ENCODE data around the gene FLOT2.
A peak's percentile ranks its signal among the peaks of the same experiment; 100 is the strongest.

The FLOT2 gene

DNA sequence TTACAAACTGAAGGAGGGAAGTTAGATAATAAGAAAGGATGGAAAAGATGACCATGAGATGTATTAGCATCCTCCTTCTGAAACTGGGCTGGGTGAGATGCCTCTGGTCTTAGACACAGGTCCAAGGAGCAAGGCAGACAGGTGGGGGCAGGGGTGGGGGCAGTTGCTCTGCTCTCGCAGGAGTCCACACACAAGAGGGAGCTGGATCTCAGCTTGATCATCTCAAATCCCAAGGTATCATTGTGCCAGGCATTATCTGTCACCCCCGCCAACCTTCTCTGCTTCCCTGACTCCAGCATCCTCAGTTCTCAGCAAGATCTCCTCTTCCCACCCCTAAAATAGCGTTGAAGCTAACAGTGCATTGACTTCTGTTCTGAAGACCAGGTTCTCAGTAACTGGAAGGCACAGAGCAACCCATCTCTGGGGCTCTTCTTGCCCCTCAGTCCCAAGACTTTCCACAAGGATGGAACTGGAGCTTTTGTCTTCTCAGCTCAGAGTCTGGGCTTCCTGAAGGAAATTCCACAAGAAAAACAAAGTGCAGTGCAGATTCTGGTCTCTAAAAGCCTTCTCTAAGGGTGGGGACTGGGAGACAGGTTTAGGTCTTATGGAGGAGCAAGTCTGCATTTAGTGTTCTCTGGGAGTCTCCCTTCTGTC, 1.6 kb downstream of the FLOT2 start:
- TF ChIP-seq, protein P1, sequence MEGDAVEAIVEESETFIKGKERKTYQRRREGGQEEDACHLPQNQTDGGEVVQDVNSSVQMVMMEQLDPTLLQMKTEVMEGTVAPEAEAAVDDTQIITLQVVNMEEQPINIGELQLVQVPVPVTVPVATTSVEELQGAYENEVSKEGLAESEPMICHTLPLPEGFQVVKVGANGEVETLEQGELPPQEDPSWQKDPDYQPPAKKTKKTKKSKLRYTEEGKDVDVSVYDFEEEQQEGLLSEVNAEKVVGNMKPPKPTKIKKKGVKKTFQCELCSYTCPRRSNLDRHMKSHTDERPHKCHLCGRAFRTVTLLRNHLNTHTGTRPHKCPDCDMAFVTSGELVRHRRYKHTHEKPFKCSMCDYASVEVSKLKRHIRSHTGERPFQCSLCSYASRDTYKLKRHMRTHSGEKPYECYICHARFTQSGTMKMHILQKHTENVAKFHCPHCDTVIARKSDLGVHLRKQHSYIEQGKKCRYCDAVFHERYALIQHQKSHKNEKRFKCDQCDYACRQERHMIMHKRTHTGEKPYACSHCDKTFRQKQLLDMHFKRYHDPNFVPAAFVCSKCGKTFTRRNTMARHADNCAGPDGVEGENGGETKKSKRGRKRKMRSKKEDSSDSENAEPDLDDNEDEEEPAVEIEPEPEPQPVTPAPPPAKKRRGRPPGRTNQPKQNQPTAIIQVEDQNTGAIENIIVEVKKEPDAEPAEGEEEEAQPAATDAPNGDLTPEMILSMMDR (IDR thresholded peaks at IDR 0.05; ENCODE audit: extremely low read depth, missing control alignments), result no peak
- no peak for DNase-seq (ENCODE audit: low spot score)

DNA sequence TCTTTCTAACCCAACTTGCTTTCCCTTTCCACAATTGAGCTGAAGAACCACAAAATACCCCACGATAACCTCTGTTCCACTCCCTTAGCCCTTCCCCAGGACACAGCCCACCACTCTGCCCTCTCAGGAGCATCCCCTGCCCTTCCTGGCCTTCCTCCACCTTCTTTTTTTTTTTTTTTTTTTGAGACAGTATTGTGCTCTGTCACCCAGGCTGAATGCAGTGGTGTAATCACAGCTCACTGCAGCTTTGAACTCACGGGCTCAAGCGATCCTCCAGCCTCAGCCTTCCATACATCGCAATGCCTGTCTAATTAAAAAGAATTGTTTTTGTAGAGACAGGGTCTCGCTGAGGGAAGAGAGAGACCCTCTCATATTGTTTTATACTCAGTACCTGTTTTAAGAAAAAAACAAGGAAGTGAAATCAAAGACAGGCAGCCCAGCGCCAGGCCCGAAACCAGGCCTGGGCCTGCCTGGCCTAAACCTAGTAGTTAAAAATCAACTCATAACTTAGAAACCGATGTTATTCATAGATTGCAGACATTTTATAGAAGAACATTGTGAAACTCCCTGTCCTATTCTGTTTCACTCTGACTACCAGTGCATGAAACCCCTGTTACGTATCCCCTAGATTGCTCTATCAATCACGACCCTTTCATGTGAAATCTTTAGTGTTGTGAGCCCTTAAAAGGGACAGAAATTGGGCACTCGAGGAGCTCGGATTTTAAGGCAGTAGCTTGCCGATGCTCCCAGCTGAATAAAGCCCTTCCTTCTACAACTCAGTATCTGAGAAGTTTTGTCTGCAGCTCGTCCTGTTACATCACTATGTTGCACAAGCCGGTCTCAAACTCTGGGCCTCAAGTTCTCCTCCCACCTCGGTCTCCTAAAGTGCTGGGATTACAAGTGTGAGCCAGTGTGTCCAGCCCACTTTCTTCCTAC, 4.0 kb downstream of the FLOT2 start:
- peak; percentile 47 for DNase-seq (ENCODE audit: low spot score)

DNA sequence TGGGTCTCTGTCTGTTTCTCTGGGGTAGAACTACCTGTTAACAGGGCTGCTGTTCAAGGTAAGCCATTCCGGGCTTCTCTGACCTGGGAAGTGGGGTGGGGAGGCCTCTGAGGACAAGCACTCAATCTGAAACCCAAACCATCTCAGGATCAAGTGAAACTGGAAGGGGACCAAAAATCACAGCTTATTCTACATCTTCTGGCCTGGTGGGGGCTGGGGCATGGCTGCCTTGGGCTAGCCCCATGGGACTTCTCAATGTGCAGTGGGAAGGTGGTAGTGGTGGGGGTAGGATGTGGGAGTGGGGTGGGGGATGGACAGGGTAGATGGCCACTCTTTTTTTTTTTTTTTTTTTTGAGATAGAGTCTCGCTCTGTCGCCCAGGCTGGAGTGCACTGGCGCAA, 5.5 kb downstream of the FLOT2 start:
- TF ChIP-seq, protein P1 (IDR thresholded peaks at IDR 0.05; ENCODE audit: extremely low read depth, missing control alignments), result no peak
- peak; percentile 38 for DNase-seq (ENCODE audit: low spot score)

DNA sequence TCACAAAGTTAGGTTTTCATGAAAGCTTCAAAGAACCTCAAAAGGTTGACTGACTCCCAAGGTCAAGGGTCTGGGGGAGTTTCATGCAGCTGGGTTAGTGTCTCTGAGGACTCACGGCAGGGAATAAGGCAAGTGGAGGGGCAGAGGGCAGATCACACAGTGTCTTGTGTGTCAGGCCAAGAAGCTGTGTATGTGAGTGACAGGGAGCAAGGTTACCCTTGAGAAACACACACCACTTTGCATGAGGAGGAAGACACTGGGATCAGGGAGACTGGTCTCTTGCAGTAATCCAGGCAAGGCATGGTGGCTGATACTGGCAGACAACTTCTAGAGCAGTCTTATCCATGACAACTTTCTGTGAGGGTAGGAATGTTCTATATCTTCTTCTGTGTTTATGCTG, 6.3 kb downstream of the FLOT2 start:
- TF ChIP-seq, protein P1 (IDR thresholded peaks at IDR 0.05; ENCODE audit: extremely low read depth, missing control alignments), result no peak
- no peak for DNase-seq (ENCODE audit: low spot score)

DNA sequence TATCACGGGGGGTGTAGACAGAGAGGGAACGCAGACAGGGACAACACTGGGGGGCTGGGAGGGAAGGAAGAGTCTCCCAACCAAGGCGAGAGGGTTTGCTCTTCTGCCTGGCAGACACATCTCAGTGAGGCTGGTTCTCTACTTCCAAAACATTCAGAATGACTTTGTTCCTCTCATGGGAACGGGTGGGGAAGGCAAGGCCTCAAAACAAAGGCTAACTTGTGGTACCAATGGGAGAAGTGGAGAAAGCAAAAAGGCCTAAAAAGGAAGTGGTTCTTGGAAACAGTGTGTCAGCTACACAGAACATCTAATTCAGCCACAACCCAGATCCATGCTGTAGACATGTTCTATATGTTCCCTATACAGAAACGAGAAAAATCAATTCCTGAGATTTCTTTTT, 7.5 kb downstream of the FLOT2 start:
- TF ChIP-seq, protein P1 (IDR thresholded peaks at IDR 0.05; ENCODE audit: extremely low read depth, missing control alignments), result no peak
- no peak for DNase-seq (ENCODE audit: low spot score)

DNA sequence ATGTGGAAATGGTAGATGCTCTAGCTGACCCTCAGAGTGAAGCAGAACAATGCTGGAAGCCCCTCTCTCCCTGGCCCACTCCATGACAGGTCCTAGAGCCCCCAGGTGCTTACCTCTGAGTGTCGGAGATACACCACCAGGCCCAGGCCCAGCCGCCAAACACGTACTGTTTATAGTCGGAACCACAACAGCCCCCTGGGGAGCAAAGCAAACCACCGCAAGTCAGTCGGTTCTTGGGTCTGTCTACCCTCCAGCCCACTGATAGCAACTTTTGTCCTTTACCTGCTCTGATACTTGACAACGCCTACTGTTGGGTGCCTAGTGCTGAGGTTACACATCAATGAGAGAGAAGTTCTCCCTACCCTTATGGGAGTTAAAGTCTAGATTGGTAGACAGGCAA, 8.7 kb downstream of the FLOT2 start:
- DNase-seq (ENCODE audit: low spot score), result no peak
- TF ChIP-seq, protein P1 (IDR thresholded peaks at IDR 0.05; ENCODE audit: extremely low read depth, missing control alignments), result no peak

DNA sequence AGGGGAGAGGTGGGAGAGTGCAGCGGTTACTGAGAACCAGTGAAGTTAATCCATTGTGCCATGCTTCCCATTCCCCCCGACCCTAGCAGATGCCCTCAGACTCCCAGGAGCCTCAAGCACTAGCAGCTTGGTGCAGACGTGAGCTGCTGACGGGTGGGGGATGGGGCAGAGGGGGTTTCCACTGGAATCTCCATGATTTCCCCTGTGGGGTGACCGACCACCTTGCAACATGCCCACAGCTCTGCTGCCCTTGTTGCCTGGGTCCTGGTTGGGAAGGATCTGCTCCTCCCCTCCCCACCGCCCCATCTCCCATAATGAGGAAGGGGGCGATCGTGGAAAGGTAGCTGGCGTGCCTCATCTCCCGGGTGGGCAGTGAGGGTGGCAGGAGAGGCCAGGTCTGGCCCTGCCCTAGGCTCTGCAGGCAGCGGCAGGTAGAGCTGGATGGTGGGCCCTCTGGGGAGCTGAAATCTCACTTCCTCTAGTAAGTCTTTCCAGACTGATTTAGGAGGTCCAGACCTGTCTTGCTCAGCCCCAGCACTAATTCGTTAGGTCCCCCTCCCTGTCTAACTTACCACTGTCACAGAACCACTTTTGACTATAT, 9.6 kb downstream of the FLOT2 start:
- DNase-seq (ENCODE audit: low spot score), result no peak

More for the DNA sequence above, 9.6 kb downstream of the FLOT2 start:
- TF ChIP-seq, protein P1 (IDR thresholded peaks at IDR 0.05; ENCODE audit: extremely low read depth, missing control alignments), result no peak

Data from GM20000 (cell line).